Activated T-helper 1 cell treated with anti-CD3 and anti-CD28 coated beads, Interleukin-2, amount 50 U/mL, for 16 hours (primary cell): ENCODE data around the gene ATG14.
A peak's percentile ranks its signal among the peaks of the same experiment; 100 is the strongest.
"Not testable (repeated sequence)": the region's sequence is repeated elsewhere in the genome, so short reads cannot be mapped to it uniquely, and the experiment has no call there.

Experiments used
- DNase-seq, 2 donors: peaks; one replicate each; pipeline ENCODE4 v3.0.0-alpha.2; 2020; ENCODE audit warnings: low read depth in 1 of 2, low spot score in 1 of 2

ATG14 gene

GRCh38 chr14:55387121-55387520 lies 24.5 kb downstream of the ATG14 start:
- DNase-seq, result no peak

GRCh38 chr14:55386037-55386808 lies 25.4 kb downstream of the ATG14 start:
- DNase-seq, result no peak

GRCh38 chr14:55384536-55384935 lies 27.1 kb downstream of the ATG14 start:
- no peak for DNase-seq

GRCh38 chr14:55383541-55384140 lies 28.0 kb downstream of the ATG14 start:
- DNase-seq, result no peak

GRCh38 chr14:55383056-55383466 lies 28.6 kb downstream of the ATG14 start:
- DNase-seq, result not testable (repeated sequence)

GRCh38 chr14:55382483-55382882 lies 29.1 kb downstream of the ATG14 start:
- no peak for DNase-seq

- no peak for DNase-seq
Measured at GRCh38 chr14:55381561-55381960, 30.1 kb downstream of the ATG14 start.

- no peak for DNase-seq
Measured at GRCh38 chr14:55381040-55381439, 30.6 kb downstream of the ATG14 start.

- DNase-seq, result no peak
Measured at GRCh38 chr14:55377236-55377635, 34.4 kb downstream of the ATG14 start.

- no peak for DNase-seq
Measured at GRCh38 chr14:55374771-55375170, 36.9 kb downstream of the ATG14 start.

GRCh38 chr14:55373784-55374705 lies 37.6 kb downstream of the ATG14 start:
- DNase-seq, result peak in 1 of 2 donors; percentile 7

- no peak for DNase-seq
Measured at GRCh38 chr14:55372825-55373224, 38.8 kb downstream of the ATG14 start.

- DNase-seq, result no peak
Measured at GRCh38 chr14:55372423-55372822, 39.2 kb downstream of the ATG14 start.

GRCh38 chr14:55370883-55371455 lies 40.7 kb downstream of the ATG14 start:
- no peak for DNase-seq

- no peak for DNase-seq
Measured at GRCh38 chr14:55366271-55366670, 45.4 kb downstream of the ATG14 start.

- no peak for DNase-seq
Measured at GRCh38 chr14:55361190-55361589, 50.4 kb downstream of the ATG14 start.

- DNase-seq, result no peak
Measured at GRCh38 chr14:55359307-55359706, 52.3 kb downstream of the ATG14 start.

- DNase-seq, result no peak
Measured at GRCh38 chr14:55356913-55357312, 54.7 kb downstream of the ATG14 start.

GRCh38 chr14:55355922-55356321 lies 55.7 kb downstream of the ATG14 start:
- no peak for DNase-seq

- peak; percentile 18 to 38 for DNase-seq
Measured at GRCh38 chr14:55354500-55354899, 57.1 kb downstream of the ATG14 start.

GRCh38 chr14:55353686-55354467 lies 57.8 kb downstream of the ATG14 start:
- no peak for DNase-seq
